Vagina (tissue), 2 donors: ENCODE results near the gene IFNG-AS1. TPM values are rescaled to one million over a fixed set of nuclear protein-coding genes. Genes with fewer than 3 reads are reported as not detected.
A peak's percentile ranks its signal among the peaks of the same experiment; 100 is the strongest.

ENCODE experiments used
- DNase-seq, 2 donors: peaks; one replicate each; pipeline ENCODE4 v3.0.0-alpha.2; 2017; ENCODE audit errors: extremely low spot score in 2 of 2
- H3K27ac ChIP-seq: fragments of 200-600 bp; sonication (generic); one replicate; pipeline ENCODE4 v1.5.1; 2019
- H3K27me3 ChIP-seq: fragments of 200-600 bp; sonication (generic); one replicate; pipeline ENCODE4 v1.5.1; 2019
- H3K36me3 ChIP-seq, 2 donors: fragments of 200-600 bp; sonication (generic); one replicate each; pipeline ENCODE4 v1.5.1; 2017 to 2019
- H3K4me1 ChIP-seq: fragments of 200-600 bp; sonication (generic); one replicate; pipeline ENCODE4 v1.5.1; 2019
- H3K4me3 ChIP-seq, 2 donors: fragments of 200-600 bp; sonication (generic); 1 replicate in 1 of 2; 2 replicates in 1 of 2; pipeline ENCODE4 v1.5.1; 2016 to 2019
- H3K9me3 ChIP-seq: fragments of 200-600 bp; sonication (generic); one replicate; pipeline ENCODE4 v1.5.1; 2019
- POLR2A ChIP-seq, 2 donors: fragments of 450-650 bp; IDR thresholded peaks; one replicate each; pipeline ENCODE4 v1.6.1; 2017; ENCODE audit warnings: antibody characterized with exemption in 2 of 2, mild to moderate bottlenecking in 2 of 2, moderate library complexity in 2 of 2
- POLR2AphosphoS5 ChIP-seq, 2 donors: sonication (generic); formaldehyde crosslinking; IDR thresholded peaks; one replicate each; pipeline ENCODE4 v1.9.0; 2017; ENCODE audit warnings: antibody characterized with exemption in 2 of 2, mild to moderate bottlenecking in 2 of 2, low read depth in 1 of 2; ENCODE audit not compliant: insufficient read depth in 1 of 2
- intact Hi-C: fragments of 100-400 bp; cut with DNase I; formaldehyde crosslinking; loops from one replicate; pipeline ENCODE4 v1.15.1; 2023
- total RNA-seq: library from RNA; depleted of rRNA; stranded (reverse); fragments of >200 nt; gene quantifications from one replicate; pipeline ENCODE4 v1.2.3, GENCODE V29; 2016
- TF ChIP-seq, protein P1 (sequence below), 3 experiments: fragments of 450-650 bp in 2 of 3; fragments of 200-600 bp in 1 of 3; sonication (generic) in 1 of 3; IDR thresholded peaks; one replicate each; pipeline ENCODE4 v1.5.1; 2017 to 2019; ENCODE audit warnings: antibody characterized with exemption in 3 of 3, mild to moderate bottlenecking in 2 of 3, moderate library complexity in 2 of 3

IFNG-AS1 gene
- total RNA-seq, 1 donor from 2014 or later: not detected

DNA sequence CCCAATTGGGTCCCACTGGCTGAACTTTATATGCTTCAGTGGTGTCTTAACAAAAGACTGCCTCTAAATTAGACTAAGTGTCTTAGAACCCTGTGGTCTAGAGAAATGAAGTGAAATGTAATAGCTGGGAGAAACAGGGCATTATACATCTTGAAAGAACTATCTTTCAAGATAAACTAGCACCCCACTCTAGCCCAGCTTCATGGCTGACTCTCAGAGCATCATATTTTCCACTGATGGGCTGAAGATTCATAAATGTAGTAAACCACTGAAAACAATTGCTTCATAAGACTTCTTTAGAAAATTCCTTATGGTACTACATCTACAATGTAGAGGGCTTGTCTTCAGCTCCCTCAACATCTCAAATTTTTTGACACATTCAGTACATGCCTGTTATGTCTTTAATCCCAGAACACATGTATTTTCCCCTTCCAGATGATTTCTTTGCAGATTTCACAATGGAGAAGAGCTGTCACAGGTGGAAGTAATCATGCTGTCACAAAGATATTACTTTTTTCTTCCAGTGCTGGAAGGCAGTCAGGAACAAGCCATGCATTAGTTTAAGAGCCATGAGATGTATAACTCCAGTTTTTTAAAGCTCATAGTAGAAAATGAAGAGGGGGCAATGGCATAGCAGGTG lies 48.5 kb downstream of the IFNG-AS1 start:
- H3K9me3 ChIP-seq: no peaks in the 10 kb centered on the region

GRCh38 chr12:68038650-68039049 lies 49.4 kb downstream of the IFNG-AS1 start:
- TF ChIP-seq POLR2A (IDR thresholded peaks at IDR 0.05) (no peak), POLR2AphosphoS5 (IDR thresholded peaks at IDR 0.05; ENCODE audit: insufficient read depth in 1 of 2, low read depth in 1 of 2) (no peak)
- TF ChIP-seq, protein P1, sequence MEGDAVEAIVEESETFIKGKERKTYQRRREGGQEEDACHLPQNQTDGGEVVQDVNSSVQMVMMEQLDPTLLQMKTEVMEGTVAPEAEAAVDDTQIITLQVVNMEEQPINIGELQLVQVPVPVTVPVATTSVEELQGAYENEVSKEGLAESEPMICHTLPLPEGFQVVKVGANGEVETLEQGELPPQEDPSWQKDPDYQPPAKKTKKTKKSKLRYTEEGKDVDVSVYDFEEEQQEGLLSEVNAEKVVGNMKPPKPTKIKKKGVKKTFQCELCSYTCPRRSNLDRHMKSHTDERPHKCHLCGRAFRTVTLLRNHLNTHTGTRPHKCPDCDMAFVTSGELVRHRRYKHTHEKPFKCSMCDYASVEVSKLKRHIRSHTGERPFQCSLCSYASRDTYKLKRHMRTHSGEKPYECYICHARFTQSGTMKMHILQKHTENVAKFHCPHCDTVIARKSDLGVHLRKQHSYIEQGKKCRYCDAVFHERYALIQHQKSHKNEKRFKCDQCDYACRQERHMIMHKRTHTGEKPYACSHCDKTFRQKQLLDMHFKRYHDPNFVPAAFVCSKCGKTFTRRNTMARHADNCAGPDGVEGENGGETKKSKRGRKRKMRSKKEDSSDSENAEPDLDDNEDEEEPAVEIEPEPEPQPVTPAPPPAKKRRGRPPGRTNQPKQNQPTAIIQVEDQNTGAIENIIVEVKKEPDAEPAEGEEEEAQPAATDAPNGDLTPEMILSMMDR (IDR thresholded peaks at IDR 0.05): no peak
- no peaks in the 10 kb centered on the region for H3K9me3 ChIP-seq
- intact Hi-C loops: no loop called here
- no peak overlapping the region for H3K27ac ChIP-seq
- H3K27me3 ChIP-seq: no peaks in the 10 kb centered on the region
- no peaks in the 10 kb centered on the region for H3K36me3 ChIP-seq
- no peak for DNase-seq
- no peak overlapping the region for H3K4me3 ChIP-seq
- no peaks in the 10 kb centered on the region for H3K4me1 ChIP-seq

More for the DNA sequence above, 48.5 kb downstream of the IFNG-AS1 start:
- H3K27ac ChIP-seq: no peak overlapping the region
- H3K27me3 ChIP-seq: no peaks in the 10 kb centered on the region
- TF ChIP-seq POLR2A (IDR thresholded peaks at IDR 0.05) (no peak), POLR2AphosphoS5 (IDR thresholded peaks at IDR 0.05; ENCODE audit: insufficient read depth in 1 of 2, low read depth in 1 of 2) (no peak)
- TF ChIP-seq, protein P1 (IDR thresholded peaks at IDR 0.05): no peak
- no peak for DNase-seq
- no peaks in the 10 kb centered on the region for H3K36me3 ChIP-seq
- no peak overlapping the region for H3K4me3 ChIP-seq
- no peaks in the 10 kb centered on the region for H3K4me1 ChIP-seq
- intact Hi-C loops: no loop called here

DNA sequence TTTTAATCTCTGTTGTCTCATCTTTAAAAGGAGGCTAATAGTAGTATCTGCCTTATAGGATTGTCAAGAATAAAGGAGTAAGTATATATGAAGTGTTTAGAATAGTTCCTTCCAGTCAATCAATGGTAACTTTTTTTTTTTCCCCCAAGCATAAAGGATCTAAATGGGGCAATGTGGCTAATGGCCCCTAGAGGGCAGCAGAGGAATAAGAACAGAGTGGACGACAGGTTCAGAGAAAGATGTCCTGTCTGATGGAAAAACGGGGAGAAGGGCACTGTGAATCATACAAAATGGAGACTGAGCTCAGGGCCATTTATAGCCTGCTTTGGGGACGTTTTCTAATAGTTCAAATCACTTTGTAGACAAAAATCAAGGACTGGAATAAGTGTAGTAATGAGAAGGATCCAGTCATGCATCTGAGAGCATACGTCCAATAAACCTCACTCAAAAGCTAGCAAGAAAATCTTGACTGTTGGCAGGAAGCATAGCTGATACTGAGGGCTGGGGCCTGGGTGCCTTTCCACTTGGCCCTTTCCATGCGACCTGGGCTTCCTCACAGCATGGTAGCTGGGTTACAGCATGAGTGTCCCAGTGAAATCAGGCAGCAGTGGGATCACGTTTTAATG lies 51.3 kb downstream of the IFNG-AS1 start:
- intact Hi-C loops: no loop called here
- no peak overlapping the region for H3K4me3 ChIP-seq

GRCh38 chr12:68042212-68042699 lies 53.0 kb downstream of the IFNG-AS1 start:
- DNase-seq: no peak
- no peaks in the 10 kb centered on the region for H3K4me1 ChIP-seq
- no peak overlapping the region for H3K27ac ChIP-seq
- intact Hi-C loops: no loop called here
- no peak overlapping the region for H3K4me3 ChIP-seq
- no peaks in the 10 kb centered on the region for H3K27me3 ChIP-seq
- TF ChIP-seq POLR2A (IDR thresholded peaks at IDR 0.05): no peak
- no peak for TF ChIP-seq POLR2AphosphoS5 (IDR thresholded peaks at IDR 0.05; ENCODE audit: insufficient read depth in 1 of 2, low read depth in 1 of 2)
- TF ChIP-seq, protein P1 (IDR thresholded peaks at IDR 0.05): no peak
- no peaks in the 10 kb centered on the region for H3K9me3 ChIP-seq
- no peaks in the 10 kb centered on the region for H3K36me3 ChIP-seq

More for the DNA sequence above, 51.3 kb downstream of the IFNG-AS1 start:
- Histone ChIP-seq H3K4me1 (no peaks in the 10 kb centered on the region), H3K27me3 (no peaks in the 10 kb centered on the region), H3K36me3 (no peaks in the 10 kb centered on the region), H3K9me3 (no peaks in the 10 kb centered on the region), H3K27ac (no peak overlapping the region)
- DNase-seq: no peak
- TF ChIP-seq, protein P1 (IDR thresholded peaks at IDR 0.05): peak in 2 of 3 experiments; percentile 59 to 63
- no peak for TF ChIP-seq POLR2AphosphoS5 (IDR thresholded peaks at IDR 0.05; ENCODE audit: insufficient read depth in 1 of 2, low read depth in 1 of 2)
- TF ChIP-seq POLR2A (IDR thresholded peaks at IDR 0.05): no peak

DNA sequence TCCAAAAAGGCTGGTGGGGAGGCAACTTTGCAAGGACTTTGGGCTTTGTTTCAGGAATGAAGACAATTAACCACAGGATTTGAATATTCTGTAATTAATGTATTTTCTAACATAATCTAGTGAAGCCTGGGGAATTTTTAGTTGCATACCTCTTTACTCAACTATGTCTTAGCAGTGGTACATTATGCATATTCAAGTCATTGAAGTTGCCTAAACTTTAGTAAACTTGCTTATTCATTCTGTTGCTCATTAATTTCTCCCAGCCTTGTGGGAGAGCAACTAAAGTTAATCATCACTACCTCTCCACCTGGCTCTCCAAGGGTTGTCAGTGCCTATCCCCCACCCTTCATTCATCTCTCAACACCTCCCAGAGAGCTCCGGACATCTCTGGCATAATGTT lies 54.2 kb downstream of the IFNG-AS1 start:
- Histone ChIP-seq H3K27me3 (no peaks in the 10 kb centered on the region), H3K36me3 (no peaks in the 10 kb centered on the region), H3K4me1 (no peaks in the 10 kb centered on the region), H3K4me3 (no peak overlapping the region), H3K27ac (no peak overlapping the region), H3K9me3 (no peaks in the 10 kb centered on the region)
- intact Hi-C loops: no loop called here
- no peak for TF ChIP-seq POLR2AphosphoS5 (IDR thresholded peaks at IDR 0.05; ENCODE audit: insufficient read depth in 1 of 2, low read depth in 1 of 2)
- TF ChIP-seq, protein P1 (IDR thresholded peaks at IDR 0.05): no peak
- no peak for TF ChIP-seq POLR2A (IDR thresholded peaks at IDR 0.05)
- DNase-seq: no peak
